Astrocyte (in vitro differentiated cells and primary cell): Measurements from ENCODE around the gene MRTFA.

Source experiments
- CTCF ChIP-seq: IDR thresholded peaks from 2 replicates; pipeline ENCODE4 v1.5.1; 2011; ENCODE audit warnings: low read depth, mild to moderate bottlenecking, inconsistent platforms, low read length, moderate library complexity; ENCODE audit not compliant: insufficient read depth
- EZH2 ChIP-seq: IDR thresholded peaks from 2 replicates; pipeline ENCODE4 v1.6.1; 2012; ENCODE audit warnings: mild to moderate bottlenecking, low read length, inconsistent platforms; ENCODE audit not compliant: insufficient read depth

DNA sequence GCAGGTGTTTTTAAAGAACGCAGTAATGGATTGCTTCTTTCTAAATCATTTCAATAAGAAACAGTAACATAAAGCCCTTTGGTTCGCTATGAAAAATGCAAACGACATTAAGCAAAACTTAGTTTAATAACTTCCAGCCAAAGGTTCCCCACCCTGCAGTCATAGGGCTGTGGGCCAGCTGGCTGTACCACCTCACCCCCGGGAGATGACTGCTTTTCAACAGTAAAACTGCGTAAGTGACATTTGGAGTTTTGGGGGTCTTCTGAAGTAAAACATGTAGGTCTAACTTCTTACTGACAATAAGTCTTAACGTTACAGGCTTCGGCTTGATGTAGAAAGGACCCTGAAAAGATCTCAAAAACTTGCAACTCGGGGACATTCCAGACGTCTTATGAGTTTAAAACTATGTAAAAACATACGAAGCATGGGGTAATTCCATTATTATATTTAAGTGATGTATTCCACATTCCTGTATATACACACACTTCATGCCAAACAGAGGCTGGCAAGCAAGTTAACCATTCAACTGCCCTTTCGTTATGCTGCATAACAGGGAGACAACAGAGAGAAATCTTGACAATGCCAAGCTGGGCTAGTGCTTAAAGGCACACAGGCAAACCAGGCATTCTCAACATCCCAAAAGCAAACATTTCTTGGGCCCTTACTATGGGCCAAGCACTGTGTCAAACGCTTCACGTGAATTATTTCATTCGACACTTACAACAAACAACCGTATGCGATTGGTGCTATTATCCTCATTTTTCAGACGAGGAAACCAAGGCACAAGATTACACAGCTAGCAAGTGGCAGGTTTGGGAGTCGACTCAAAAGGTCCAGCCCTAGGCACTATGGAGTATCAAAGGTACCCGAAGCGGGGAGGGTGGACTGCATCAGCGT lies 1.2 kb downstream of the MRTFA start:
- no peak for TF ChIP-seq EZH2
- no peak for TF ChIP-seq CTCF
